A172 (cell line): Measurements from ENCODE around the gene PLD2. TPM values are rescaled to one million over a fixed set of nuclear protein-coding genes. Genes with fewer than 3 reads are reported as not detected.

Source experiments
- DNase-seq: peaks from one replicate; pipeline ENCODE4 v3.0.0-alpha.2; 2015; ENCODE audit warnings: low spot score
- total RNA-seq: library from RNA; depleted of rRNA; stranded (reverse); fragments of >200 nt; shearing (Covaris generic); gene quantifications from 2 replicates; pipeline ENCODE4 v1.2.3, GENCODE V29; 2014

PLD2 gene
- total RNA-seq, 1 experiment from 2014 or later = 18.0 TPM

- peak; percentile 34 for DNase-seq
Observed at GRCh38 chr17:4833941-4834680, 27.2 kb downstream of the PLD2 start.

DNA sequence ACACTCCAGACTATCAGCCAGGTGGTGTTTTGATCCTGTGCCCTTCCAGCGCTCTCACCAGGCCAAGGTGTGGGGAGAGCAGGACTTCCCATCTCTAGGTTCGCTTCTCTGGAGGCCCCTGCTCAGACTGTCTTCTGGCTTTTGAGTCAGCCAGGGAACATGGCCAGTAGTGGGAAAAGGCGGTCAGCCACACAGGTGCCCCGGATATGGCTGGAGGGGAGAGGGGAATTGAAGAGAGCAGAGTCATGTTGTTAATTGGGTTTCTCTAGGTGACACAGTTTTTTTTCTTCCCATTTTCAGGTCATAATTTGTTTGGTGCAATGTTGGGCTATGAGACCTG is 27.7 kb downstream of the PLD2 start:
- no peak for DNase-seq

DNA sequence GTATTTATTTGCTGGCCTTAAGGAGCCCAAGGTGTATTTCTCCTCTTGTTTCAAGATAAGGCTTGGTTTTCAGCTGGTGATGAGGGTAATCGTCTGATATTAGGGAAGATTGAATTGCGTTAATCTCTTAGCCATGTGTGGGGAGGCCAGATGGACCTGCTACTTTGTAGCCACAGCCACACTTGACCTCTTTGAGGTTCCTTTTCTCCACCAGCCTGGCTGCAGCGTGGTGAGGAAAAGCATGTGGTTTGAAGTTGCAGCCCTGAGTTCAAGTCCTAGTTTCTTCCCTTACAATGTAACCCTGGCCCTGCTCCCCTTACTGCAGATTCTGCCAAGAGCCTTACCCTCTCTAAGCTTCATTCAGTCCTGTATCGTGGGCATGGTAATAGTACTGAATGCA is 29.3 kb downstream of the PLD2 start:
- no peak for DNase-seq

GRCh38 chr17:4837471-4838308 is 30.7 kb downstream of the PLD2 start:
- DNase-seq = no peak

GRCh38 chr17:4838309-4838785 is 31.4 kb downstream of the PLD2 start:
- DNase-seq = no peak

DNA sequence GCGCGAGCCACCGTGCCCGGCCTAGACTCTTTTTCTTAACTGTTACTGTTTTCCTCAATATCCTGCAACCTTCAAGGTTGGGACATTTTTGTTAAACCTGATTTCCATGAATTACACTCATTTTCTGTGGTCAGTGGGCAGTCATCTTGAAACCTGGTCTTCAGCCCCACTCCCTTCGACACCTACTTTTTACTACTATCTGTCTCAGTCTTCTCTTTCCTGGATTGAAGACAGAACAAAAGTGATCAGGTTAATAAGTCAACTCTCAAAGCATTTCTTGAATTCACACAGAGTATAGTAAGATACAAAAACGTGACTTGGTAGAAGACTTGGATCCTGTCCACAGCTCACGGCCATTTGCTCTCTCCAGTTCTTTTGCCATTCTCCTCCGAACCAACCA is 32.3 kb downstream of the PLD2 start:
- DNase-seq = no peak

GRCh38 chr17:4839965-4840892 is 33.3 kb downstream of the PLD2 start:
- no peak for DNase-seq

GRCh38 chr17:4840893-4841242 is 33.9 kb downstream of the PLD2 start:
- DNase-seq = no peak

DNA sequence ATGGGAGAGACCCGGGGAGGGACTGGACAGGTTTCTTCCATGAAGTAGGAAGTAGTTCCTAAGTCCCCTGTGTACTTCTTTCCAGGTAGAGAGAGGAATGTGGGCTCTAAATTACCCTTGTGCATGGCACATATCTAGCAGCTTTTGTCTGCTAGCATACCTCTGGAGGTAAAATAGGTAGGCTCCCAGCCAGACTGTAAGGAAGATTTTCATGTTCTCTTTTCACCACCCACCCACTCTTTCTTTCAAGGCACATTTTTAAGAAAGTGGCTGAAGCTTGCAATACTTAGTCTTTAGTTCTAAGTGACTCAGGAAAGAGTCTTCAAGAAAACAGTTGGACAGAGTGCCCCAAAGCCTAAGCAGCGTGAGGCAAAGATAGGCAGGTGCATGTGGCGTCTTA is 35.4 kb downstream of the PLD2 start:
- DNase-seq = no peak

- DNase-seq = no peak
Observed at GRCh38 chr17:4843321-4844000, 36.5 kb downstream of the PLD2 start.

- no peak for DNase-seq
Observed at GRCh38 chr17:4845118-4845517, 38.2 kb downstream of the PLD2 start.

DNA sequence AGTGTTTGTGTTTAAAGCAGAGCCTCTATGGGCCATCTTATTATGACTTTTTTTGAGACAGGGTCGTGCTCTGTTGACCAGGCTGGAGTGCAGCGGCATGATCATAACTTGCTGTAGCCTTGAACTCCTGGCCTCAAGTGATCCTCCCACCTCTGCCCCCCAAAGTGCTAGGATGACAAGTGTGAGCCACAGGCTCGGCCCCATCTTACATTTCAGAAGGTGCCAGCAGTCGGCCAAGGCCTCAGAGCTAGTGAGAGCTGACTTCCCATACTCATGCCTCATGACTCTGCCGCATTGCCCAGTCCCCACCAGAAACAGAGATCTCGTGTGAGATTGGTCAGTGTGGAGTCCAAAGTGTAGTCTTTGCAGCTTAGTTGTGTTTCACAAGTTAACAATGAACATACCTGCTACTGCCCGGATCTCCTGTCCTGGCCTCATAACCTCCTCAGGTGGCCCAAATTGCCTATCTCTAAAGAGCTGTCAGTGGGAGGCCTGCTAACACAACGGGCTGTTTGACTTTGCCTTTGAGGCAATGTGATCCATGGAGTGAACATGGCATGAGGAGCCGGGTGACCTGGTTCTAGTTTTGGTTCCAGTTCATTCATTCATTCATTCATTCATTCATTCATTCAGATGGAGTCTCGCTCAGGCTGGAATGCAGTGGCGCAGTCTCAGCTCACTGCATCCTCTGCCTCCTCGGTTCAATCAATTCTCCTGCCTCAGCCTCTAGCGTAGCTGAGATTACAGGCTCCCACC is 39.9 kb downstream of the PLD2 start:
- DNase-seq = no peak

GRCh38 chr17:4849011-4849536 is 42.1 kb downstream of the PLD2 start:
- DNase-seq = no peak

DNA sequence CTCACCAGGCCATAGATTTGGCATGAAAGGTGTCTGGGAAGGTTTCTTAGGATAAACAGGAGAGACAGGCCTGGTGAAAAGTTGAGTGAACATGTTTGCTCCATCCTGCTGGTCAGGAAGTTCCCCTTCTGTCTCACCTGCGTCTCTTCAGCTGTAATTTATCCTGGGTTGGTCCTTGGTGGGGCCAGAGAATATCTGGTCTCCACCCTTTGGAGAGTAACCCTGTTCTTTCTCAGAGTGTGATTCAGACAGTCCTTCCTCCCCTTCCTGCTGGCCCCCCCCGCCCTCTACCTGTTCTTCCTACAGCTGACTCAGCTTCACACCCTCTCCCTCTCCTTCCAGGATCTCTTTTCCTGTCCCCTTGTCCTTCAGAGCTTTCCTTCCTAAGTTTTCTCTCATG is 43.3 kb downstream of the PLD2 start:
- peak; percentile 20 for DNase-seq

GRCh38 chr17:4851084-4851483 is 44.1 kb downstream of the PLD2 start:
- no peak for DNase-seq

DNA sequence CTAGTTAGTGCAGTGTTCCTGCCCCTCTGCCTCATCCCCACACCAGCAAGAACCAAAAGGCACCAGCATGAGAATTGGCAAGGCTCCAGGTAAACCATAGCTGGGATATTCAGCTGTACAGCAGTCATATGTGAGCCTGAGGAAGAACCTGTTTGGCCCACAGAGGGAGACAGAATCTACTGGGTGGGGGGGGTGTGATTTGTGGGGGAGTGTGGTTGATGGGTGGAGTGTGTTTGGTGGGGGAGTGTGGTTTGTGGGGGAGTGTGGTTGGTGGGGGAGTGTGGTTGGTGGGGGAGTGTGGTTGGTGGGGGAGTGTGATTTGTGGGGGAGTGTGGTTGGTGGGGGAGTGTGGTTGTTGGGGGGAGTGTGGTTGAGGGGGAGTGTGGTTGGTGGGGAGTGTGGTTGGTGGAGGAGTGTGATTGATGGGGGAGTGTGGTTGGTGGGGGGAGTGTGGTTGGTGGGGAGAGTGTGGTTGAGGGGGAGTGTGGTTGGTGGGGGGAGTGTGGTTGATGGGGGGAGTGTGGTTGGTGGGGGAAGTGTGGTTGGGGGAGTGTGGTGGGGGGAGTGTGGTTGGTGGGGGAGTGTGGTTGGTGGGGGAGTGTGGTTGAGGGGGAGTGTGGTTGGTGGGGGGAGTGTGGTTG is 45.7 kb downstream of the PLD2 start:
- peak; percentile 30 for DNase-seq

GRCh38 chr17:4853208-4853671 is 46.3 kb downstream of the PLD2 start:
- no peak for DNase-seq

DNA sequence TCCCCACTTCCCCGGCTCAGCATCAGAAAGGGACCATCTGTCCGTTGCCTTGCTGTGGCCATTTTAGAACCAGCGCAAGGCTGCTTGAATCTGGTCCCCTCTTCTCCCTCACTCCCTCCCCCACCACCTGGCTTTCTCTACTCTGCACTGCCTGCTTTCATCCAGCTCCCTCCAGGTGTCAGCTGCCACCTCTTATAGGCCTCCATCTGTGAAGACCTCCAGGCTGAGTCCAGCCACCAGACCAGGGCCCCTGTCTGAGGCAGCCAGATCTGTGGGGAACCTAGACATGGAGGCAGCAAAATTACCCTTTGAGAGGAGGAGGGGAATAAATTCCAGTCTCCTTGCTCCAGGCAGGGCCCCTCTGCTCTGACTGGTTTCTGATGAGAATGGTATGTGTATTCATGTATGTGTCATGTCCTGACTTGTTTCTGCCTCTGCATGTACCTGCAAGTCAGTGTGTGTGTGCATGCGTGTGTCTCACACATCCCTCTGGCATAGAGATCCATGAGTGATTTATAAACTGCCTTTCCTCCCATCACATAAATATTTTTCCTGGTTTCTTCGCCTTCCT is 47.2 kb downstream of the PLD2 start:
- no peak for DNase-seq

GRCh38 chr17:4856271-4856936 is 49.5 kb downstream of the PLD2 start:
- DNase-seq = no peak
